HG03521 (cell line): ENCODE results near the gene MPEG1.

Source experiments
- ATAC-seq: cut with Tn5 transposase; IDR thresholded peaks from one replicate; pipeline ENCODE4 v1.9.1; 2021; ENCODE audit warnings: mild to moderate bottlenecking, moderate library complexity; ENCODE audit not compliant: unreplicated experiment

MPEG1 gene, protein sequence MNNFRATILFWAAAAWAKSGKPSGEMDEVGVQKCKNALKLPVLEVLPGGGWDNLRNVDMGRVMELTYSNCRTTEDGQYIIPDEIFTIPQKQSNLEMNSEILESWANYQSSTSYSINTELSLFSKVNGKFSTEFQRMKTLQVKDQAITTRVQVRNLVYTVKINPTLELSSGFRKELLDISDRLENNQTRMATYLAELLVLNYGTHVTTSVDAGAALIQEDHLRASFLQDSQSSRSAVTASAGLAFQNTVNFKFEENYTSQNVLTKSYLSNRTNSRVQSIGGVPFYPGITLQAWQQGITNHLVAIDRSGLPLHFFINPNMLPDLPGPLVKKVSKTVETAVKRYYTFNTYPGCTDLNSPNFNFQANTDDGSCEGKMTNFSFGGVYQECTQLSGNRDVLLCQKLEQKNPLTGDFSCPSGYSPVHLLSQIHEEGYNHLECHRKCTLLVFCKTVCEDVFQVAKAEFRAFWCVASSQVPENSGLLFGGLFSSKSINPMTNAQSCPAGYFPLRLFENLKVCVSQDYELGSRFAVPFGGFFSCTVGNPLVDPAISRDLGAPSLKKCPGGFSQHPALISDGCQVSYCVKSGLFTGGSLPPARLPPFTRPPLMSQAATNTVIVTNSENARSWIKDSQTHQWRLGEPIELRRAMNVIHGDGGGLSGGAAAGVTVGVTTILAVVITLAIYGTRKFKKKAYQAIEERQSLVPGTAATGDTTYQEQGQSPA

DNA sequence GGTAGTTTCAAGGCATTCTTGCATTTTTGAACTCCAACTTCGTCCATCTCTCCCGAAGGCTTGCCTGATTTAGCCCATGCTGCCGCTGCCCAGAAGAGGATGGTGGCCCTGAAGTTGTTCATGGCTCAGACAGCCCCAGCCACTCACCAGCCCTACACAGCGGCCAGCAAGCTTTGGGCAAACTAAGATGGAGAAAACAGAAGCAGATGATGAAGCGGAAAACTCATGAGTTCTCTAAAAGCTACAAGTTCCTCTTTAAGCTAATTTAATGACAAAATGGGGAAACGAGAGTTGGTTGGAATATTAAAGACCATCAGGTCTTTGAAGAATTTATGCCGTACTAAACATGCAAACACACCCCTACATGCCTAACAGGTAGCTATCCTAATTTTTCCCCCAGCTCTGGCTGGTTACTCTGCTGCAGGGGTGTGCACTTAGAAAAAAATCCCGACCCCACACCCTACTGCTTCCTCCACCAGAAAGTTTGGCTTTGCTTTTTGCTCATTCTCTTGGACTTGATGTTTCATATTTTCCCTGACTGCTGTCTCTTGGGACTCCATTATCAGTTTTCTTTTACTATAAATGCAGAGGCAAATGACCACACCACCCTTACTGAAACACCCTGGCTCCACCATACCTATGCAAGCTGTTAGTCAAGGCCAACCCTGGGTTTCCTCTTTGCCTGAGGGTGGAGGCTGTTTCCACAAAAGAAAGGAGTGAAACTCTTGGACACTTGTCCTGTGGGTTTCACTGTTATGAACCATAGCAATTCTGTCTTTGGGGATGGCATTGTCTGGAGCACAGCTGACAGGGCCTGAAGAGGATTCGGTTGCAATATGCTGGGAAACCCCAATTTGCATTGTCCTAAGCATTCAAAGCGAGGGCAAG is at the start of gene MPEG1:
TSS of gene MPEG1 (minus strand) at position 184 of the 888 bp plus-strand sequence. CDS start at position 122, 62 bp downstream.
- no peak for ATAC-seq

DNA sequence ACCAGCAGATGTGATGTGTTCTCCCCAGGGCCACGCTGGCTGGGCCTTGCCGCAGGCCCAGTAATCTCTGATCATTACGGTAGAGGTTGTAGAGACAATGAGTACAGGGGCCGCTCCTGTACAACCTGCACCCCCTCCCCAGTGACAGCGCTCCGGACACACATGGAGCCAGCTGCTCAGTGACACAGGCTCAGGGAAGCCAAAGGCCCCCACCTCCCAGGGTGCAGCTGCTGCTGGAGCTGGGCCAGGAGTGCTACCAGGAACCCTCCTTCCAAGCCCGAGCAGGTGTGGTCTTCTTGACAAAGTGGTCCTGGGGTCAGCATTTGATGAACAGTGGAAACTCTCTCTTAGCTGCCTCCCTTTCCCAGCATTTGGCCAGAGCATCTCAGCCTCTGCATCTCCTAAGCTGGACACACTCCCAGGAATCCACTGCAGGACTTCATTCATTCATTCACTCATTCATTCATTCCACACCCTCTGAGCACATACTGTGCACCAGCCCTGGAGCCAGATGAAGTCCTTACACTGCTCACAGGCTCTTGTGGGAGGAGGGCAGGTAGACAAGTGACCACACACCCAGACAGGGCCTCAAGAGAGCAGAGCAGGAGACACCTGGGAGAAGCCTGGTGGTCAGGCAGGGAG is 49.6 kb upstream of the MPEG1 start:
- no peak for ATAC-seq

DNA sequence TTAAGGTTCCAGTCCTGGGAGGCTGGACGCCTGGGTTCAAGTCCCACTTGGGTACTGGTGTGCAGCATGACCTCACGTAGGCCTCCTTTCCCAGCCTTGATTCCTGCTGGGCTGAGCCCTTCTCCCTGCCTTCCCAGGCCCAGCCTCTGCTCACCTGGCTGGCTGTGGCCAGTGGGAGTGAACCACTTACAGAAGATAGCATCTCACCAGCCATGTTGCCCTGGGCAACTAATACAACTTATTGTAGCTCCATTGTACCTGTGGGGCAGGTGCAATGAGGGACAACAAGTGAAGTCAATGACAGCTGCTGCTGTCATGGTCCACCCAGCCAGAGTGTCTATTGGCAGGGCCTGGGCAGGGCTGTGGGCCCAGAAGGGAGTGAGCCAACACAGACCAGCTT is 48.4 kb upstream of the MPEG1 start:
- no peak for ATAC-seq

DNA sequence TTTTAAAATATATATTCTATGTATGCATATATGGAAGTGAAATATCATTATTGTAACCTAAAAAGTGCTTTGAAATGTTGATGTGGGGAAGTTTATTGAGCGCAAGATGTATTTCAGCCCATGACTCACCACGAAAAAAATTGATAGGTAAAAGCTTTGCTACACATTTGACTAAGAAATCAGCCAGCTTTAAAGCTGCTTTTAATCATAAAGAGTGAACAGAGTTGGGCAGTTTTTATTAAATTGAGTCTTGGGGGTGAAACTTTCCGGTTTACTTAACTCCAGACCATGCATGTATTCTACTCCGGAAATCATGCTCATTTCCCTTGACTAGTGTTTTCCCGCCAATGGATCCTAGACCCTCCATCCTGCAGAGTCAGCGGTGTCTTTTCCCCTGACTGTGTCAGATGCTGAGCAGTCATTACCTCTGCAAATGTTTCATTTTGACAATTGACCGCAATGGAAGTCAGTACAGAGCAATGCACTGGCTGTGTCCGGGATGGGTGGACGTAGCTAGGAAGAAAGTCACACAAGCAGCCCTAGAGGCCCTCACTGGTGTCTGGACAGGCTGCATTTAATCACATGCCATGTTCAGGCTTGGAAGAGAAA is 47.2 kb upstream of the MPEG1 start:
- no peak for ATAC-seq

DNA sequence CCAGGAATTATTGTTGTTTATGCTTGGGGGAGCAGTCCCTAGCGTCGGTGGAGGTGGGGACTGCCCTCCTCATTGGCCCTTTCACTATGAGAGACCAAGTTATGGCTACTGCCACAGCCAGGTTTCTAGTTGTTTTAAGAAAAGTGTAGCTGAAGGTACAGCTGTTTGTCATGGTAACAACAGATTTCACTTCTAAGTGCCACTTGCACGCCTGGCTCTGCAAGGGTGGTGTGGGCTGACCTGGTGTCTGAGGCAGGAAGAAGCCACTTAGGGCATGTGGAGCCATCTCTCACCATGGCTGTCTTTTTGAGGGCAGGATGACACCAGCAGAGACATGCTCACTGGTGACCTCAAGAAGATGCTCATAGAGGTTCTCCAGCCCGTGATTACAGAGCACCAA is 46.3 kb upstream of the MPEG1 start:
- no peak for ATAC-seq

DNA sequence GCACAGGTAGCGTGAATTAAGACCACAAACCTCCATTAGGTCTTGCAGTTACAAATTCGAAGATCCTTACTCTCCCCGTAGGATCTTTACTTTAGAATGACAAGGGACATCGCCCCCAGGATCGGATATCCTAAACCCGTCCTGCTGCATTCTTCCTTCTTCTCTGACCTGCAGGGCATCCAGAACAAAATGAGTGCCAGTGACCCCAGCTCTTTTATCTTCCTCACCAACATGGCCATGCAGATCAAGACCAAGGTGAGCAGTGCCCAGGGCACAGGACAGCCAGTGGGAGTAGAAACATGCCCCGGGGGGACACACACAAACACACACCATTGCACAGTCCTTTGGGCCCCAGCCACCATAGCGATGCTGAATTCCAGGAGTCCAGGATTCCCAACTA is 42.6 kb upstream of the MPEG1 start:
- ATAC-seq, result no peak

DNA sequence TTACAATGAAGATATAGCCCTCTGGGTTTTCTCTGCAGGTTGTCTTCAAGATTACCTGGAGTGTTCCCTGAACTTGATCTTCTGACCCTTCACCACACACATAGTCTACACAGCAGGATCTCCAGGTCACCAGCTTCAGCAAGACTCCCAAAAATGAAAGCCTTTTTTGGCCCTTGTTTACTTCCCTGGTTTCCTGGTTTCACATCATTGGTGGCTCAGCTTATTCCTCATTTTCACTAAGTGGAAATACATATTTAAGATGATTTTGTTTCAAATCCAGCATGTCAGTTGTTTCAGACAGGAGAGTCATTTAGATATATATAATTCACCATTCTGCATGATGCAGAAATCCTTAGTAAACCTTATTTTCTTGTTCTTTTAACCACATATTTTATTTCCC is 41.6 kb upstream of the MPEG1 start:
- no peak for ATAC-seq

DNA sequence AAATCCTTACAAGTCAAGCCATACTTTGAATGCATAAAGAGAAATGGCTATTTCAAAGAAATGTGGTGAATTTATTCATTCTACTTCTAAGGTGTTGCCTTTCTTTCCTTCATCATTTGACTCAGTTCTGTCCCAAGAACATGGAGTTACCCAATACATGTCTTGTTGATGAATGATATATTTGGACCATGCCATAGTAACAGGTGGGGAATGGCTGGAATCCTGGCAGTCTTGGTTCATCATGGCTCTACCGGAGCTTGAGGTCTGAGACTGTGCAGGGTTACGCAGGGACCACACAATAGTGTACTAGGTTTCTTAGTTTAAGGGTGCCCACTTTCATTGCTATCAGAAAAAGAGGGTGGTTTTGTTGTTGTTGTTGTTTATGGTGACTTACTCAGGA is 40.3 kb upstream of the MPEG1 start:
- no peak for ATAC-seq

DNA sequence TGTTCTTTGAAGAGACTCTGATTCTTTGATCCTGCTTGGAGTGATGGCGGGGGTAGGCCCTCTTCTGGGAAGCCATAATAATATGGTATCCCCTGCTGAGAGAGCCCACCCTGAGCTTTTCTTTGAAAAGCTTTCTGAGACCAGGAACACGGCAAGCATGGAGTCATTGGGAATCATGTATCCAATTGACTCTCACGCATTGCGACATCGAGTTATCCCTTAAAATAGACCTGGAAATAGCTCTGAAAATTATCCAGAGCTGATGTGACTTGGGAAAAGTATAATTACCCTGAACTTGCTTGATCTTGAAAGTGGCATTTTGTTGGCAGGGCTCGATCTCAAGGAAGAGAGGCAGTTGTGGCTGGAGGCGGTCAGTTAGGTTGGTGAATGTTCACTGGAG is 36.8 kb upstream of the MPEG1 start:
- ATAC-seq, result no peak

DNA sequence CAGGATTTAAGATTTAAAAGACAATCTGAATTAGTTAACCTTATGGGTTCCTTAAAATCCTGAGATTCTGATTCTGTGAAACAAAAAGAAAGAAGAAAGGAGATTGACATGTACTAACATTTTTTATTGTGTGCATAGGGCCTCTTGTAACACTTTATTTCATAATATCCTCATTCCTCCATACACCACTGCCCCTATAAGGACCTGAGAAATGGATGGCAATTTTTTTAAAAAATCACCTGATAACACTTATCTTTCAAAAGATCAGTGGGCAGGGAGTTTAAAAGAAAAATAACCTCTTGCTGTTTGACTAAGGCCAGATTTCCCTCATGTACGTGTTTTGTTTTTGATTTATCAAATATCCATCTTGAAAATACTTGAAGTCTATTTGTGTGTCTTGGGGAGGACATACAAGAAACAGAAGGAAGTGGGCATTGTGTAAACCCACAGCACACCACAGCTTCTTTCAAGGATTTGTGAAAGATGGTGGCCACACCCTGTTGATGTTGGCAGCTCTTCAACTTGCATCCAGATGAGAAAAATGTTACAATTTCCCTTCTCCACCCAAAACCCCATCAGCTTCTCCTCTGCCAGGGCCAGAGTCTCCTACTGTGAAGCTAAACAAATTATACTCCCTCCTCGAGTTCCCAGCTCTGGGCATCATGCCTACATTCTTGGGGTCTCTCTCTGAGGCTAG is 35.0 kb upstream of the MPEG1 start:
- no peak for ATAC-seq

DNA sequence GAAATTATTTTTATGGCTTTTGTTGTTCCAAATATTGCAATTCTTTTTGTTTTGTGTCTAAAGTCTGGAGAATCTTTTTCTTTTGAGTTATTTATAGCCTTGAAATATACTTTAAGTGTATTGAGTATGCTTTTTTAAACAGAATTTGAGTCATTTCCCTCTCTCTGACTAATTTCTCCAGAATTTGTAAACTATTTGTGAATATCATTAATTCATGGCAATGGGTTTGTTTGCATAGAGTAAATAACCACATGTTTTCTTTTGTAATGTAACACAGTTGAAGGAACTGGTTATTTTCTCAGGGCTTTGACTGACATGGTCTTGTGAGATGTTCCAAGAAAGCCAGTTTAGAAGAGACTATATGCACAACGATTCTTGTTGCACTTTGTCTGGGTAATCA is 30.9 kb upstream of the MPEG1 start:
- no peak for ATAC-seq

DNA sequence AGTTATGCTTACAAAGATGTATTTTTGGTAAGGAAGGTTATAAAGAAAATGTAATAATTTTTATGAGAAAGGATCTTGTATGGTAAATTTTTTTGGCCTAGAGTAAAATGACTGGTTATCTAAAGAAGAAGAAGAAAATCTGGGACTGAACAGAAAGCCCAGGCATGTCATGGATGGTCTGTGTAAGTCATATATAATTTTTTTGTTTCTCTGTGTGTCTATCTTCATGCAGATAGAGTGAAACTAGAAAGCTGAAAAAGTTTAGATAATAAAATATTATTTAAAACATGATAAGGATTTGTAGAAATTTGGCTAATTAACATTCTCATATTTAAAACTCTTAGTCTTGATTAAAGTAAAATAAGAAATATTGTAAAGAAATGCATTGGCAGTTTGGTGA is 27.6 kb upstream of the MPEG1 start:
- ATAC-seq, result no peak

DNA sequence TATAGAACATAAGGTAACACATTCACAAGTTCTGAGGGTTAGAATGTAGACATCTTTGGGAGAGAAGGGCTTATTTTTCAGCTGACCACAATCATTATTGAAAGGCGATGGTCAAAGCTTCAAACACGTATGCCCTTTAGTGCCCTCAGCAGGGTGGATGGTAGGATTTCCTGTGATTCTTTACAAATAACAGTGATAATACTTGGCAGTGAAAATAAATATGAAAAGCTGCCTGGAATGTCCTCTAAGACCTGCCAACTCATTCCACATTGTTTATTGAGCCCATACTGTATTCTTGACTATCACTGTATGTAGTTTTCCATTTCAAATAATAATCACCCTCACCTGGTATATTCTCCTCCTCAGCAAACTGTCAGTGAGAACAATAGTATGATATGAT is 13.7 kb upstream of the MPEG1 start:
- no peak for ATAC-seq

DNA sequence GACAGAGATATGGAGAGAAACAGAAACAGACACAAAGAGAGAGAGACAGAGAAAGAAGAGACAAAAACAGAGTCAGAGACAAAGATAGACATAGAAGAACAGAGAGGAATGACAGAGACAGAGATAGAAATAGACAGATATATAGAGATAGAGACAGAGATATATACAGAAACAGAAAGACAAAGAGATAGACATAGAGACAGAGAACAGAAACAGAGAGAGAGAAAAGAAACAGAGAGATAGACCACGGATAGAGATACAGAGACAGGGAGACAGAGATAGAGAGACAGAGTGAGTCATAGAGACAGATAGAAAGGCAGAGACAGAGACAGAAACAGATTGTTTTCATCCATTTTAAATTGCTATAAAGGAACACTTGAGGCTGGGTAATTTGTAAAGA is 12.3 kb upstream of the MPEG1 start:
- ATAC-seq, result peak; percentile 49

DNA sequence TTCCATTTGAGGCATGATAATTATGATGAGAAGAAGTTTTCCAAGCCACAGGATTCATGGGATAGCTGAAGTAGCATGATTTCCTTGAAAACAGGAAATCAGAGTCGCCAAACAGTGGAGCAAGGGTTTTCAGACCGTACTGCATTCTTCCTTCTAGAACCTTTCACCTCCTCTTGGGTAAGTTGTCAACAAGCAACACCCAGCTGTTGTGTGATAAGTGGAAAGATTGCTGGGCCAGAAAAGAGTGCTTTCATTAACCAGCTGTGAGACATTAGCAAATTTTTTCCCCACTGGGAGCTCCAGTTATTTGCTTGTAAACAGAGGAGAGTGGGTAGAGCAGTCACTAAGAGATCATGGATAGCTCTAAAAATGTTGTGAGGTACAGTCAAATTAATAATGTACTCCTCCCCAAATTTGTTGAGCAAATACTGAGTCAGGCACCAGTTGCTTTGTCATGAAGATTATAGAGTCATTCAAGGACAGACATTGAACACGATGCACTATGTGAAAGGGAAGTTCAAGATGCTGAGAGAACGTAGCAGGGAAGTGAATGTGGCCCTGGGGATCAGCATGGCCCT is 11.7 kb upstream of the MPEG1 start:
- ATAC-seq, result peak; percentile 41

DNA sequence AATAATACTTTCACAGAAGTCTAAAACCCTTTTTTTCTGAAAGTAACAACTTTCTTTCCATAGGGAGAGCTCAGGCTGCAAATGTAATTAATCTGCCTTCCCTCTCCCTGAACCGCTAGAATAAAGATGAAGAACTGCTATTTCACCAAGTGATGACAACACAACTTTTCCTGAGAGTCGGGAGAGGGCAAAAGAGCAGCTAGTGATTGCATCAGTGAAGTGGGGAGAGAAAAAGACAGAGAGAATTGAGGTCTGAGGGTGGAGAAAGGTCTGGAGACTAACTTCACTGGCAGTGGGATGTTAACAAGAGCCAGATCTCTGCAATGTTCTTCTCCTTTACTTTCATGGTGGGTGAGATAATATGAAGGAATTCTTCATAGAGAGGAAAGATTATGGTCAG is 10.9 kb upstream of the MPEG1 start:
- no peak for ATAC-seq

DNA sequence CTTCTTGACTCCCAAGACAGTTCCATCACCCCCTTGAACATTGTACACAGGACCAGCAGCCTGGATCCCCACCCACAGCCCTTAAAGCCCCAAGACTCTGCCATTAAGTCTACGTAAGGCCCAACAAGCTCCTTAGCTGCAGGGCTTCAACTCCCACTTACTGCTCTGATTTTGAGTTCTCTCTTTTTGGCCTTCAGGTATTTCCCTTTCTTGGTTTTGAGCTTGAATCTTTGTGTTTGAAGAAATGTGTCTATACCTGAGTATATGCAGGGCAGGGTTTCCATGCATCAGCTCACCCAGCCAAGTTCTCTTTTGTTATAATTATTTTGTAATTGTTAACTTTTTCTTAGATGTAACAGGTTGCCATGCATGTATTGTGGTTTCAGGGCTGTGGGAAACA is 10.4 kb upstream of the MPEG1 start:
- ATAC-seq, result no peak

DNA sequence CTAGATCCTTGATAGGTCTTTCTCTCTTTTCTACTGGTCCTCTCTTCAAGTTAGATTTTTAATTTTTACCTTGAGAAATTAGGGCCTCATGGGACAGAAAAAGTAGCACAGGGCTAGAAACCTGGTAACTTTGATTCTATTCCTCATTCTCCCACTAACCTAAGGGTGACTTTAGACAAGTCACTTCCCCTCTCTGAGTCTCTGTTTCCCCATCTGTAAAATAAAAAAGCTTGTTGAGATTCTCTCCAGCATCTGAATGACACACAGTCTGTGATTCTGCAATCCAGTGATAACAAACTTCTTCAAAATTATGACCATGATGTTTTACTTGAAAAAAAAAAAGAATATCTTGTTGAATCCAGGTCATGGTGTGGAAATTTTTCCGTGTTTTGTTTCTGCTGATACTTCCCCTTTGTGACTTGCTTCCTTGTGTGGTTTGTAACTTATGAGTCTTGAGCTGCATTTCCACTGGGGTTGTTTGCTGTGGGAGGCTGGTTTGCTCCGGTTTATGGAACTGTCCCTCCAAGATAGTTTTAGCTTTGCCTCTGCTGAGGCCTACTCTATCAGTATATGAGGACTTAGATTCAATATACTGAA is 9.8 kb upstream of the MPEG1 start:
- ATAC-seq, result no peak

DNA sequence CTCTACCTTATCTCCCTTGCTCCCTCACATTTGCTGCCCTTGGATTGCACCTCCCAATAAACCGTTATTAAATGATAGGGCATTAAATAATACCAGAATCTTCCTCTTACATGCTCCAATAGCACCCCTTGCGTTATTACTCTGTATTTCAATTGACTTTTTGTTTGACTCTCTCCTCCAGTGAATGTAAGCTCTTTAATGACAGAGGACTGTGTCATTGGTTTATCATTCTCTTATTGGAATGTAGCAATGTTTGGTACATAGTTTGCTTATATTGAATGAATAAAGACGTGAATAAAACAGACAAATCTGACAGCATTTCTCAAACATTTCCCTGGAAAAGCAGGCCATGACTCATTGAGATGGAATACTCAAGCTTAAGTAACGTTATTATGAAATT is 8.7 kb upstream of the MPEG1 start:
- ATAC-seq, result no peak
